NCI-H1105 (cell line): Measurements from ENCODE around the gene HJV.

ENCODE experiments used
- DNase-seq: peaks from one replicate; lab custom pipeline; 2025; lab: John Stamatoyannopoulos, UW

The HJV gene

DNA sequence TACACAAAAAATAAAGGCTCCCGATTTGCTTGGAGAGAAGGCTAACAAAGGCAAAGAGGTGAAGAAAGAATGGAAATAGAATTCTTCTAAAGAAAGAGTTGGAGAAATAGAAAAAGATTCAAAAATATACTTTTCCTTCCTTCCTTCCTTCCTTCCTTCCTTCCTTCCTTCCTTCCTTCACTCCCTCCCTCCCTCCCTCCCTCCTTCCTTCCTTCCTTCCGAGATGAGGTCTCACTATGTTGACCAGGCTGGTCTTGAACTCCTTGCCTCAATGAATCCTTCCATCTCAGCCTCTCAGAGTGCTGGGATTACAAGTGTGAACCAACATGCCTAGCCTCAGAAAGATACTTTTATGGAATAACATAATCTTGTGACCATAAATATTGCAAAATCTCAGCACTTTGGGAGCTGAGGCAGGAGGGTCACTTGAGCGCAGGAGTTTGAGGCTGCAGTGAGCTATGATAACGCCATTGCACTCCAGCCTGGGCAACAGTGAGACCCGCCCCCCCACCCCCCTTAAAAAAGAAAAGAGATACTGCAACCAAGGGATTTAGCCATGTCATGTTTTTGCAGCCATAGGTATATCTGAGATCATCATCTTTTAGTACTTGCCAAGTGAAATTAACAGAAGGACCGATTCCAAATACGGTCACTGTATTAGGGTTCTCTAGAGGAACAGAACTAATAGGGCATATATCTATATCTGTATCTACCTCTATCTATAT, 1.0 kb upstream of the HJV start:
- no peak for DNase-seq

GRCh38 chr1:146021050-146021445, 487 bp downstream of the HJV start:
- DNase-seq = no peak

- DNase-seq = no peak
These were observed 1.2 kb downstream of the HJV start for GRCh38 chr1:146020058-146021049.

DNA sequence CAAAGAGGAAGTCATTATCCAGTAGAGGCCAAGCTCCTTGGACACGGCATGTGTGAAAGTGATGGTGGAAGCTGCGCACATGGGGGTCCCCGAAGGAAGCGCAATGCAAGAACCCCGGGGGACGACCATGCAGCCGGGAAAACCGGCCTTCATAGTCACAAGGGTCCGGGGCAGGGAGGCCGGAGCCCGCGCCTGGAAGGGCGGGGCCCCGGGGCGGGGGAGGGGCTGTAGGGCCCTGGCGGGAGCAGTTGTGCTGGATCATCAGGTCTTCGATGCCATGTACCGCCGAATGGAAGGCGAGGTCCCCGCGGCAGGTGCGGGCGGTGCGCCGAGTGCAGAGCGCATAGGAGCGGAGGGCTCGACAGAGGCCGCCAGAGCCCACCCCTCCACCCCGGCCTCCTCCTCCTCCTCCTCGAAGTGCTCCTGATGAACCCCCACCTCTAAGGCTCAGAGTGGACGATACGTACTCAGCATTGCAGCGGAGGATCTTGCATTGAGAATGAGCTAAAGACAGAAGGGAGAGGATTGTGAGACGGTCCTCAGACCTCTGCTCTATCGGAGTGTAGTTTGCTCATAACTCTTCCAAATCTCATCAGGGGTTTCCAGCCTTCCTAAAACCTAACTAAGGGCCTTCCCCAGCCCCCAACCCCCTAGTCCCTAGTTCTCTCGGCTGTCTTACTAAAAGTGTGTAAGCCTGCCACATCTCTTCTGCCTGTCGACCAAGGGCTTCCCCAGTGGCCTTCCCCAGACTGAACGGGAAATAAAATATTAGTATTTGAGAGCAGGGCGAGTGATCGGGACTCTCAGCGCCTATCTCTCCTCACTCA, 2.1 kb downstream of the HJV start:
- DNase-seq = no peak

- no peak for DNase-seq
These were observed 4.6 kb downstream of the HJV start for GRCh38 chr1:146016891-146017290.

DNA sequence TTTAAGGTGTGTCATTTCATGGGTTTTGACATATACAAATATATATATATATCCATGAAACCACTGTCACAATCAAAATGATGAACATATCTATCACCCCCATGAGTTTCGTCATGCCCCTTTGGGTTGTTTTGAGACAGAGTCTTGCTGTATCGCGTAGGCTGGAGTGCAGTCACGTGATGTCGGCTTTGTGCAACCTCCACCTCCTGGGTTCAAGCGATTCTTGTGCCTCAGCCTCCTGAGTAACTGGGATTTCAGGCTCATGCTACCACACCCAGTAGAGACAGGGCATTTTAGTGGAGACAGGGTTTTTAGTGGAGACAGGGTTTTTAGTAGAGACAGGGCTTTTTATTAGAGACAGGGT, 8.0 kb downstream of the HJV start:
- no peak for DNase-seq

DNA sequence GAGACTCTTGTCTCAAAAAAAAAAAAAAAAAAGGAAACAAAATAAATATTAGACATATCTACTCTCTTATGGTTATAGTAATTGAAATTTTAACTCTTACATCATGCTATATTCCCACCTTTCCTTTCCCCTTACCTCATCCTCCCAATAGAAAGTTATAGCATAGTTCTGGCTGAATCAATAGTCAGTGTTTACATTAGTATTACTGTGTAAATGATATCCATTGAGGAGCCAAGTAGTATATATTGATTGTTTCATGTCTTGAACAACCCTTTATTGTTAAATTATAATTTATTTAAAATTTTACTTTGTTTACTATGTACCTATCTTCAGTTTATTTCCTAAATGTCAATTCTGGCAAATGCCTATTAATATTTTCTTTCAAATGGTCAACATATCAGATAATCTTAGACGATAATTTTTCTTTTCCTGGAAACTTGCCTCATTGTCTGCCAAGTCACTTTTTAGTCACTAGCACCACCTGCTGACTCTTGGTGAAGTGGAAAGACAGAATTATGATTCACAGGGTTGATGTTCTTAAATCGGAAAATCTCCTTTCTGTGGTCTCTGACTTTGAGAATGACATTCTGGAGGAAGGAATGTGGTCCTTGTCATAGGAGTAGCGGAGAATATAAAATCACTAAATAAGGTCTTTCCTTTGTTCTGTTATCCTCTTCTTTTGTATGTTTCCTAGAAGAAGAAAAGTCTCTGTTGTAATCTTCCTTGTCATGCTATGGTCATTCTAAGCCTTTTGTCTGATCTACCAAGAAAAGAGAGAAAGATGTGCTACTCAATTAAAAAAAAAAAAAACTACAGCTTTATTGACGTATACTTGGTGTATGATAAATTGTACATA, 8.6 kb downstream of the HJV start:
- peak; percentile 55 for DNase-seq

DNA sequence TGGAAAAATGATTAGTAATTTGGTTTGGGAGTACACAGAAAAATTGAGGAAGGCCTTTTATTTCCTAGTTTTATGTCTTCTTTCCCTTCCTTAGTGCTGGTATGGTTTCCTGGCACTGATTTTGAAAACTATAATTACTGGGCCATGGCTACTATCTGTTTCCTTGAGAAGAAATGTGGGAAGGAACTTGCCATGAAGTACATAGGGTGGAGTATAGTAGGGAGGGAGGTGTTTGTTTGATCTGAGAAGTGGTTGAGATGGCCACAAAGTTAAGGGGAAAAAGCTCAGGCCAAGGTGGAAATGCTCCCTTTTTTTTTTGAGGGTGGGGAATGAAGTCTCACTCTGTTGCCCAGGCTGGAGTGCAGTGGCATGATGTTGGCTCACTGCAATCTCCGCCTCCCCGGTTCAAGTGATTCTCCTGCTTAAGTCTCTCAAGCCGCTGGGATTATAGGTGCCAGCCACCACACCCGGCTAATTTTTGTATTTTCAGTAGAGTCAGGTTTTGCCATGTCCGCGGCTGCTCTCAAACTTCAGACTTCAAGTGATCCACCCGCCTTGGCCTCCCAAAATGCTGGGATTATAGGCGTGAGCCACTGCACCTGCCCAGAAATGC, 11.3 kb downstream of the HJV start:
- DNase-seq = no peak

DNA sequence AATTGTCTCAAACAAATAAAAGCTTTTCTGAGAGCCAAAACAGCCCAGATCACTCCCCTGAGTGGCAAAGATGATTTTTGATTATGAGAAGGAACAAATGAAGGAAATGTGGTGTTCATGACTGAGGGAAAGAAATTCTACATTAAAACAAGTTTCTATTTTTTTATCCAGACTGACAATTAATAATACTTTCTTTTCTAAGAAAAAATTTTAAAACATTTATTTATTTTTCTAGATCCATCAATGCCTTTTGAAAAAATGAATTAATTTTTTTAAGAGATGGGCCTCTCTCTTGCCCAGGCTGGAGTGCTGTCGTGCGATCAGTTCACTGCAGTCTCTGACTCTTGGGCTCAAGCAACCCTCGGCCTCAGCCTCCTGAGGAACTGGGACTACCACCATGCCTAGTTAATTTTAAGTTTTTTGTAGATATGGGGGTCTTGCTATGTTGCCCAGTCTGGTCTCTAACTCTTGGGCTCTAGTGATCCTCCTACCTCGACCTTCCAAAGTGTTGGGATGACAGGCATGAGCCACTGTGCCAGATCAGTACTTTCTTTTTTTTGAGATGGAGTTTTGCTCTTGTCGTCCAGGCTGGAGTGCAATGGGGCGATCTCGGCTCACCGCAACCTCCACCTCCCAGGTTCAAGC, 13.9 kb downstream of the HJV start:
- no peak for DNase-seq

GRCh38 chr1:146001709-146002108, 19.8 kb downstream of the HJV start:
- DNase-seq = no peak

- DNase-seq = peak; percentile 69
These were observed 22.1 kb downstream of the HJV start for GRCh38 chr1:145999321-146000024.

- DNase-seq = no peak
These were observed 23.9 kb downstream of the HJV start for GRCh38 chr1:145997718-145998023.

- DNase-seq = no peak
These were observed 24.4 kb downstream of the HJV start for GRCh38 chr1:145997016-145997717.

GRCh38 chr1:145996433-145997015, 25.0 kb downstream of the HJV start, which contains the start of gene TXNIP:
TSS of gene TXNIP (minus strand) at chr1:145996579. CDS start at chr1:145996266, 313 bp downstream.
- peak; percentile 99 for DNase-seq

DNA sequence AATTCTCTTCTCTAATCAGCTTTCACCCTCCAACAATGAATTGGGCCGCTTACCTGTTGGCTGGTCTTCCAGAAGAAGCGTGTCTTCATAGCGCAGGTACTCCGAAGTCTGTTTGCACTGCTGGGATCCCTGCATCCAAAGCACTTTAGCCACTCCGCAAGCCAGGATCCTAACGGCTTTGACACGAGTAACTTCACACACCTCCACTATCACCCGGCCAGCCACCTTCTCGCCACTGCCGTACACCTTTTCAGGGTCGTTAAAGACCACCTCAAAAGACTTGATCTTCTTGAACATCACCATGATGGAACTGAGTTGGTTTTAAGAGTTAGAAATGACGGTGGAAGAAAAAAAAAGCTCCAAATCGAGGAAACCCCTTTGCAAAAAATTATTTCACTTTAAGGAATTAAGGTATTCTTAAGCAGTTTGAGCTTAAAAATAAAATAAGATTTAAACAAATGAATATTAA, 25.5 kb downstream of the HJV start:
- no peak for DNase-seq

DNA sequence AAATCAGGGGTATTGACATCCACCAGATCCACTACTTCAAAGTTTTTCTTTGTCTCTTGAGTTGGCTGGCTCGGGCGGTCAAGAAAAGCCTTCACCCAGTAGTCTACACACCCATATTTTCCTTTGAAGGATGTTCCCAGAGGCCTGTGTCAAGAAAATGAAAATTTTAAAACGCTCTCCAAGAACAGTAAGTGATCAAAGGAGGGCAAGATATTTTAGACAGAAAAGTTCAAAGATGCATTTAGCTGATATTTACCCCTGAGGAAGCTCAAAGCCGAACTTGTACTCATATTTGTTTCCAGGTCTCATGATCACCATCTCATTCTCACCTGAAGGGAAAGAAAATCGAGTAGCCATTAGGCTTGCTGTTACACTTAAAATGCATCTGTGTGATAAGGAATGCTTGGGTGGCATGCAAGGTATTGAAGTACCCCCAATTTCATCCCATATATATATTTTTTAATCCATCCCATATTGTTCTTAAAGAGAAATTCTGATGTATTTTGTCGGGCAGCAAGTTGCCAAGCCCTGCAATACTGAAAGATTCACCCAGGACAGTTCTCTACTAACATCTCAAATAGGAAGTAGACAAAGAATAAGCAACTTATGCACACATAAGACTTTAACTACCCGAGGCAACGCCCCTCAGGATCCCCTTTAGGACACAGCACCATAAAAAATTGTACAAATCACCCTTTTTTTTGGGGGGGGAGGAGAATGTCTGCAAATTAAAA, 26.2 kb downstream of the HJV start:
- DNase-seq = no peak

DNA sequence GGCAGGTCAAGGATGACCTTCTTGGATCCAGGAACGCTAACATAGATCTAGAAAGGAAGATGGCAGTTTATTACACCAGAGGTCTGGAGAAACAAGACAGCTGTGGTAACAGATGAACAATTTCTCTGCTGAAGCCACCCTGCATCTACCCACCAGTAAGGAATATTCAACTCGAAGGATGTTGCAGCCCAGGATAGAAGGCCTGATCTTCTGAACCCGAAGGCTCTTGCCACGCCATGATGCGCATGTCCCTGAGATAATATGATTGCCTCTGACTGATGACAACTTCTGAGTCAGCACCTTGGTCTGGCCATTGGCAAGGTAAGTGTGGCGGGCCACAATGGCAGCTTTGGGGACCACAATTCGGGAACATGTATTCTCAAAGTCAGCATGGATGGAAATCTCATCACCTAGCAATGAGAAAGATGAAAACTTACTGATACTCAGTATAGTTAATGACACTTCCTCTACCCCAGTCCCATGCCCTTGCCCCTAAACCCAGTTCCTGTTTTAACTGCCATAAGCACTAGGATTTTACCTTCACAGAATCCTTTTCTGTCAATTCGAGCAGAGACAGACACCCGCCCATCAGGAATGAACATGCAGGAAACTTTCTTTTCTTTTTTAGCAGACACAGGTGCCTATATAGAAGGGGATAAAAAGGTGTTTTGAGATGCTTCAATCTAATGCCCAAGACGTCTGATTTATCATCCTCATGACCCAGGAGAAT, 27.0 kb downstream of the HJV start:
- DNase-seq = no peak
